Measurements from ENCODE around the gene NUMA1. TPM values are rescaled to one million over a fixed set of nuclear protein-coding genes. Genes with fewer than 3 reads are reported as not detected.

Gene NUMA1
- total and polyA plus RNA-seq, 8 donors: 144 to 365 (median 343) TPM

DNA sequence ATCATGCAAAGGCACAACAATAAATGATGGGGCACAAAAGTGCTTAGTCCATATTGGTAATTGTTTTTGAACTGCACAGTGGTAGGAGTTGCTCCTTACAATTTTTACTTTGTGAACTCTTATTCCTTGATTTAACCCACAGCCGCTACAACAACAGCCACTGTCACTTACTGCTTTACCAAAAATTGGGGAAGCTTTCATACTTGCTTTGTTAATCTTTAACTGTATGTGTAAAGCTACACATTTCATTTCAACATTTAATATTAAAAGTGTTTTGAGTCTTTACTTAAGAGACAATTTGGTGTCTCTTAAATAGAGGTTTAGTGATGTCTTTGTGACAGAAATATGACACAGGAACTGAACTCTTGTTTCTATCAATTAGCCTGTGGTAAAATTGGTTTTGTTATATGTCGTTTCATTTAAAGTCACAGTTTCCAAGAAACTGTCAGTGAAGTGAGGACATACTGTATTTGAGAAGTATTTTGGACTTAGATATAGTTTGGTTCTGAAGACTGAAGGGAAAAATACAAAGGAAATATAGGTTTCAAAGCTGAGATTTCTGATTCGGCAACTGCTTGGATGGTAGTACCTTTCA is 88.1 kb downstream of the NUMA1 start:
- Histone ChIP-seq H3K27ac (peak overlapping the region in 1 of 2 donors; percentile 51), H3K4me1 (peaks cover 4 to 15% of the 10 kb centered on the region in 2 donors), H3K36me3 (peaks cover 0 to 5% of the 10 kb centered on the region in 2 donors), H3K9me3 (no peaks in the 10 kb centered on the region), H3K4me3 (no peak overlapping the region), H3K27me3 (no peaks in the 10 kb centered on the region)
- no peak for DNase-seq
- TF ChIP-seq, protein P1, sequence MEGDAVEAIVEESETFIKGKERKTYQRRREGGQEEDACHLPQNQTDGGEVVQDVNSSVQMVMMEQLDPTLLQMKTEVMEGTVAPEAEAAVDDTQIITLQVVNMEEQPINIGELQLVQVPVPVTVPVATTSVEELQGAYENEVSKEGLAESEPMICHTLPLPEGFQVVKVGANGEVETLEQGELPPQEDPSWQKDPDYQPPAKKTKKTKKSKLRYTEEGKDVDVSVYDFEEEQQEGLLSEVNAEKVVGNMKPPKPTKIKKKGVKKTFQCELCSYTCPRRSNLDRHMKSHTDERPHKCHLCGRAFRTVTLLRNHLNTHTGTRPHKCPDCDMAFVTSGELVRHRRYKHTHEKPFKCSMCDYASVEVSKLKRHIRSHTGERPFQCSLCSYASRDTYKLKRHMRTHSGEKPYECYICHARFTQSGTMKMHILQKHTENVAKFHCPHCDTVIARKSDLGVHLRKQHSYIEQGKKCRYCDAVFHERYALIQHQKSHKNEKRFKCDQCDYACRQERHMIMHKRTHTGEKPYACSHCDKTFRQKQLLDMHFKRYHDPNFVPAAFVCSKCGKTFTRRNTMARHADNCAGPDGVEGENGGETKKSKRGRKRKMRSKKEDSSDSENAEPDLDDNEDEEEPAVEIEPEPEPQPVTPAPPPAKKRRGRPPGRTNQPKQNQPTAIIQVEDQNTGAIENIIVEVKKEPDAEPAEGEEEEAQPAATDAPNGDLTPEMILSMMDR (IDR thresholded peaks at IDR 0.05): no peak
- intact Hi-C loops (cut with DNase I): no loop called here
- ATAC-seq: no peak

DNA sequence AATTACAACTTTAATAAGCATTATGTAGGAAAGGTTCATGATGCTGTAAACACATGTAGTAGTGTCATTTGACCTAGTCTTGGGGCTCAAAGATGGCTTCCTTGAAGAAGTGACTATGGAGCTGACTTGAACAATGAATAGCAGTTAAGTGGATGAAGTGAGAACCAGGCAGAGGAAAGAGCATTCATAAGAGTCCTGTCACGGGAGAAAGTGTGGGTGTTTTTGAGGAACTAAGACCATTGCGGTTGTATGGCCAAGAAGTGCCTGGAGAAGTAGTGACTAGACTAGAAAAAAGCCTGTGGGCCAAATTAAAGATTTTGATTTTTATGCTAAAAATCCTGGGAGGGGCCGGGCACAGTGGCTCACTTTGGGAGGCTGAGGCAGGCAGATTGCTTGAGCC is 88.8 kb downstream of the NUMA1 start:
- Histone ChIP-seq H3K9me3 (no peaks in the 10 kb centered on the region), H3K36me3 (peaks cover 0 to 9% of the 10 kb centered on the region in 2 donors), H3K27ac (peak overlapping the region in 1 of 2 donors; percentile 51), H3K4me3 (no peak overlapping the region), H3K27me3 (no peaks in the 10 kb centered on the region), H3K4me1 (peaks cover 4 to 8% of the 10 kb centered on the region in 2 donors)
- DNase-seq (no peak), ATAC-seq (peak; percentile 67)
- TF ChIP-seq, protein P1 (IDR thresholded peaks at IDR 0.05): no peak
- intact Hi-C loops (cut with DNase I): no loop called here

DNA sequence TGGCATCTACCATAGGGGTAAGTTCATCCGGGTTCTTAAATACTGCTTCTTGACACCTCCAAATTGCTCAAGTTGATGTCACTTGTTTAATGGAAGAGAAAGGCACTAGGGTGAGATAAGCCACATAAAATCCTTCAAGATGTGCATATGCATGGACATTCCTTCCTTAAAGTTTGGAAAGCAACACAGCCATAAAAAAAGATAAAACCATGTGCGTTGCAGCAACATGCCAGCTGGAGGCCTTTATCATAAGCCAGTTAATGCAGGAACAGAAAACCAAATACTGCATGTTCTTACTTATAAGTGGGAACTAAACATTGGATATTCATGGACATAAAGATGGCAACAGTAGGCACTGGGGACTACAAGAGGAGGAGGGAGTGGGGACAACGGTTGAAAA is 89.6 kb downstream of the NUMA1 start:
- no peak overlapping the region for H3K27ac ChIP-seq

DNA sequence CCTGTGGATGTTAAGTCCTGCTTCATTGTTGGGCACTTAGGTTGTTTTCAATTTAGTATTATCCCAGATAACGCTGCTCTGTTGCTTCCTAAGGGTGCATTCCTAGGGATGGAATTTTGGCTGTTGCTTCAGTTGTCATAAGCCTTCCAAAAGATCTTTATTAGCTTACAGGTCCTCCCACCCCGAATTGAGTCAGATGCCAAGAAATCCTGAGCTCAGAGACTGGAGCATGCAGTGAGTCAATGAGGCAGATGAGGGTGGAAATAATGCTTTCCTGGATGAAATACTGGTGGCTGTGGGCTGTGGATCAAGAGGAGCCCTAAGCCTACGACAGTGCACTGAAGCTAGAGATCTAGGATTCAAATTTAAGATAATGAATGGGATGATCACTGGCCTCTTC is 92.3 kb downstream of the NUMA1 start:
- no peak overlapping the region for H3K4me3 ChIP-seq
- DNase-seq (no peak), ATAC-seq (peak; percentile 46)
- H3K4me1 ChIP-seq: peaks cover 4 to 5% of the 10 kb centered on the region in 2 donors
- no peaks in the 10 kb centered on the region for H3K9me3 ChIP-seq
- no peaks in the 10 kb centered on the region for H3K27me3 ChIP-seq
- TF ChIP-seq, protein P1 (IDR thresholded peaks at IDR 0.05): no peak
- intact Hi-C loops (cut with DNase I): no loop called here
- H3K27ac ChIP-seq: no peak overlapping the region
- H3K36me3 ChIP-seq: peaks cover 0 to 18% of the 10 kb centered on the region in 2 donors

More for the DNA sequence above, 89.6 kb downstream of the NUMA1 start:
- H3K9me3 ChIP-seq: no peaks in the 10 kb centered on the region
- no peak for ATAC-seq
- H3K4me1 ChIP-seq: peaks cover 4 to 5% of the 10 kb centered on the region in 2 donors
- H3K27me3 ChIP-seq: no peaks in the 10 kb centered on the region
- intact Hi-C loops (cut with DNase I): no loop called here
- H3K36me3 ChIP-seq: peaks cover 0 to 9% of the 10 kb centered on the region in 2 donors
- no peak overlapping the region for H3K4me3 ChIP-seq
- TF ChIP-seq, protein P1 (IDR thresholded peaks at IDR 0.05): no peak
- no peak for DNase-seq

DNA sequence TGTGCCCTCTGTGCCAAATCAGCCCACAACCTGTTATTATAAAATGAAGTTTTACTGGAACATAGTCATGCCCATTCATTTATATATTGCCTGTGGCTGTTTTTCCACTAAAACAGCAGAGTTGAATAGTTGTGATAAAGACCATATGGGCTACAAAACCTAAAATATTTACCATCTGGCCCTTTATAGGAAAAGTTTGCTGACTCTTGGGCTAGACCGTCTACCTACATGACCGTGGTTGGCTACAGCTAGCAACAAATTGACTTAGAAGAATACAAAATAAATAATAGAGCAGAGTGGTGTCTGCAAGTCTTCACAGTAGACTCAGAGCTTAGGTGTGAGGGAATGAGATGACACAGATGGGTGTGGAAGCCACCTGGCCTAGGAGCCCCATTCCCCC is 92.8 kb downstream of the NUMA1 start:
- Histone ChIP-seq H3K27ac (no peak overlapping the region), H3K27me3 (no peaks in the 10 kb centered on the region), H3K36me3 (peaks cover 0 to 18% of the 10 kb centered on the region in 2 donors), H3K4me3 (no peak overlapping the region), H3K4me1 (peaks cover 4 to 5% of the 10 kb centered on the region in 2 donors), H3K9me3 (no peaks in the 10 kb centered on the region)
- TF ChIP-seq, protein P1 (IDR thresholded peaks at IDR 0.05): no peak
- DNase-seq (no peak), ATAC-seq (no peak)
- intact Hi-C loops (cut with DNase I): no loop called here
